T47D (cell line): ENCODE data around the gene WDR17.
A peak's percentile ranks its signal among the peaks of the same experiment; 100 is the strongest.

Experiments used
- DNase-seq, 2 experiments: peaks; one replicate each; pipeline versions ENCODE4 v3.0.0 to v3.0.0-alpha.2; 2011 to 2012; ENCODE audit warnings: low read depth in 1 of 2, low spot score in 1 of 2
- JUND ChIP-seq: IDR thresholded peaks from 2 replicates; pipeline ENCODE4 v1.6.1; 2012; ENCODE audit warnings: low read depth
- in situ Hi-C: cut with HindIII; loops from 2 replicates; pipeline ENCODE4 v1.10.0; 2016; ENCODE audit warnings: low sequenced_read_pairs, low pct_unique_long_range_greater_than_20kb

The WDR17 gene

GRCh38 chr4:176123710-176124407 is 58.2 kb downstream of the WDR17 start:
- TF ChIP-seq JUND, result no peak
- in situ Hi-C loops, result no loop called here
- DNase-seq, result peak in 1 of 2 experiments; percentile 49

GRCh38 chr4:176125063-176125462 is 59.4 kb downstream of the WDR17 start:
- in situ Hi-C loops, result no loop called here
- no peak for DNase-seq
- TF ChIP-seq JUND, result no peak

GRCh38 chr4:176134670-176135069 is 69.0 kb downstream of the WDR17 start:
- in situ Hi-C loops, result no loop called here
- TF ChIP-seq JUND, result no peak
- DNase-seq, result no peak

- DNase-seq, result no peak
- no peak for TF ChIP-seq JUND
- in situ Hi-C loops, result no loop called here
Measured at GRCh38 chr4:176137631-176138030, 72.0 kb downstream of the WDR17 start.

- no peak for DNase-seq
- in situ Hi-C loops, result no loop called here
- no peak for TF ChIP-seq JUND
Measured at GRCh38 chr4:176139518-176139917, 73.9 kb downstream of the WDR17 start.

GRCh38 chr4:176142253-176142652 is 76.6 kb downstream of the WDR17 start:
- no peak for DNase-seq
- no peak for TF ChIP-seq JUND
- in situ Hi-C loops, result no loop called here

GRCh38 chr4:176149680-176150355 is 84.2 kb downstream of the WDR17 start:
- no peak for DNase-seq
- in situ Hi-C loops, result no loop called here
- no peak for TF ChIP-seq JUND

- peak; percentile 1 to 48 for DNase-seq
- TF ChIP-seq JUND, result no peak
- in situ Hi-C loops, result no loop called here
Measured at GRCh38 chr4:176150356-176150682, 84.7 kb downstream of the WDR17 start.

GRCh38 chr4:176150704-176151103 is 85.1 kb downstream of the WDR17 start:
- in situ Hi-C loops, result no loop called here
- no peak for TF ChIP-seq JUND
- DNase-seq, result no peak

GRCh38 chr4:176153124-176153523 is 87.5 kb downstream of the WDR17 start:
- in situ Hi-C loops, result no loop called here
- no peak for DNase-seq
- TF ChIP-seq JUND, result no peak

GRCh38 chr4:176156656-176157055 is 91.0 kb downstream of the WDR17 start:
- DNase-seq, result no peak
- in situ Hi-C loops, result no loop called here
- no peak for TF ChIP-seq JUND

GRCh38 chr4:176163041-176163440 is 97.4 kb downstream of the WDR17 start:
- no peak for TF ChIP-seq JUND
- in situ Hi-C loops, result no loop called here
- no peak for DNase-seq

GRCh38 chr4:176185051-176185450 is 119.4 kb downstream of the WDR17 start:
- TF ChIP-seq JUND, result no peak
- in situ Hi-C loops, result no loop called here
- DNase-seq, result no peak

- no peak for DNase-seq
- TF ChIP-seq JUND, result no peak
- in situ Hi-C loops, result no loop called here
Measured at GRCh38 chr4:176186067-176186466, 120.4 kb downstream of the WDR17 start.
